Measurements from ENCODE around the gene CAPS2.
"Not testable (repeated sequence)": the region's sequence is repeated elsewhere in the genome, so short reads cannot be mapped to it uniquely, and the experiment has no call there.

Gene CAPS2

DNA sequence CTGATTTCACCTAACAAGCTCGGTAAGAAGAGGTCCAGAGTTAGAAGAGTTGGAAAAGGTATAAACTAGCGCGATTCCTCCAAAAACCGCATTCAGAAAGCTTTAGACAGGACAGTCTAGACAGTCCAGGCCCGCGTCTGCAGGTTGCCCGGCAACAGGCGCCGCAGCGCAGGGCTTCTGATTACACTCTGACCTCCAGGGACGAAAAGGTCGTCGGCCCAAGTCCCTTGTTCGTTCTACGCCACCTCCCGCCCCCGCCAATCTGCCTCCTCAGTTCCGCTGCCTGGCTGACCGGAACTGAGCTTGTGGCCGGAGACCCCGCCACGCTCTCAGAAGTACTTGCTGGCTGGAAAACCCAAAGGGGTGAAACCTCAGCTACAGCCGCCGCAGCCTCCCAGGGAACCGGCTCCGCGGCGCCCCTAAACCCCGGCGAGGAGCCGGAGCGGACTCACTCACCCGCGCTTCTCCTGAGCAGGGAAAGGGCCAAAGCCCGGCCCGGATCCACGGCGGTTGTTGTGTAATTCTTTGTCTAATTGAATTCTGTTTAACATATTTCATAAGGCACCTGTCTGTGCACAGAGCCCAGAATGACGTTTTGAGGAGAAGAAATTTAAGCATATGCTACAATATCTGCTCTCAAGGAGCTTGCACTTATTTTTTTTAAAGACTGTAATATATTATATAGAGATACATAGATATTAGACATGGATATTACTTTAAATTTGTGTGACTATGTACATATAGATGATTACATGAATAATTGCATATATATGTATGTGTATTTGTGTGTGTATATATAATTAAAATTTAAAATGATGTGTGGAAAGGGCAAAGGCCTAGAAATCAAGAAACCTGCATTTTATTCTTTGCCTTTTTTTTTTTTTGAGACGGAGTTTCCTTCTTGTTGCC, at the start of gene CAPS2:
Gene CAPS2 (minus strand): TSS at position 407 of the 909 bp plus-strand sequence. CDS start 3,826 bp downstream, outside the sequence.
- FAIRE-seq, result no peak

DNA sequence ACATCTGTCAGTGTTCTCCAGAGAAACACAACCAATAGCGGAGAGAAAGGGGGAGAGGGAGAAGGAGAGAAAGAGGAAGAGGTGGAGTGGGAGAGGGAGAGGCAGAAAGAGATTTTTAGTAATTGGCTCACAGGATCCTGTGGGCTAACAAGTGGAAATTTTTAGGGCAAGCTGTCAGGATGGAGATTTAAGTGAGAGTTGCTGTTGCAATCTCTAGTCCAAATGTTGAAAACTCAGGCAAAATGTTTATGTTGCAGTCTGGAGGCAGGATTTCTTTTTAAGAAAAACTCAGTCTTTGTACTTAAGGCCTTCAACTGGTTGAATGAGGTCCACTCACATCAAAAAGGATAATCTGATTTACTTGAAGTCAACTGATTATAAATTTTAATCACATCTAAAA, 48.2 kb upstream of the CAPS2 start:
- no peak for FAIRE-seq

DNA sequence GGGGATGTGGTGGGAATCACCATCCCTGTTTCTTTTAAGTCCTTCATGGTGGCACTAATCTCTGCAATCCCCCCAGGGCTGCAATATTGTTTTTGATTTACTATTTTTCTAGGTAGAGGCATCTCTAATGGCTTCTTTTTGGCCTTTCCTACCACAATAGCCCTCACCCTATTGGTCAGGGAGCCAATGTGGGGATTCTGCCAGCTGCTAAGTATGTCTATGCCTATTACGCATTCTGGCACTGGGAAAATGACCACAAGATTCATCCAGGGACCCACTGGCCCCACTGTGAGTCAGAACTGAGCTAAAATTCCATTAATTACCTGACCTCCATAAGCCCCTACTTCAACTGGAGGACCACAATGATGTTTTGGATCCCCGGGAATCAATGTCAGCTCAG, 44.8 kb upstream of the CAPS2 start:
- no peak for FAIRE-seq

DNA sequence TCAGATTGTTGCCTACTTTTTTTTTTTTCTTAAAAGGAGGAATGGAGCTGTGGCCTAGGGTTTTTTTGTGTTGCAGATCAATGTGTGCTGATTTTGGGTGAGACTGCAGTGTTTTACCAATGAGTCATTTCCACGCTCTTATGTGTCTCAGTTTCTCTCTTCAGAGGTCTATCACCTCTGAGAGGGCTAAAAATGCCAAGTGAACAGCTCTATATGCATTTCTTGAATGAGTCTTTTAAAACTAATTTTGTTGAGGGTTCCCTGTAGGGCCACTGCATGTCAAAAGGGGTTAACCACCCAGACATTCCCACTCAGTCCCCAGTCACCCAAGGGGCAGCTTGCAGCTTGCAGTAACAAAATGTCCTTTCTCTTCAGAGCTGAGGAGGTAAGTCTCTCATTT, 36.5 kb upstream of the CAPS2 start:
- no peak for FAIRE-seq

DNA sequence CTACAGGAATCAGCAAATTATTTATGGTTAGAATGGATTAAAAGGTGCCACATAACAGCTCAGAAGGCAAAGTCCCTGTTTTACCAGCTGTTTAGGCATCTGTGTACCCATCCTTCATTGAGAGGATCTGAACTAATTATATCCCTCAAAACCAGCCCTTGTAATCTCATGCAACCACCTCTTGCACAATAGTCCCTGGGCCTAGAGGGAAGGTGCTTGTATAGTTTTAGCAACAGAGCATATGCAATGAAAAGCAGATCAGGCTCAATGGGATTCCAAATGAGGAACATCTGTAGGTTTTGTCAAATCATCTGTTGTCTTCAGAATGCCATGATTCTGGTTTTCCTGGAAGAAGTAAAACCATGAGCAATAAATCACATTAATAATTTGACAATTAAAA, 34.8 kb upstream of the CAPS2 start:
- no peak for FAIRE-seq

DNA sequence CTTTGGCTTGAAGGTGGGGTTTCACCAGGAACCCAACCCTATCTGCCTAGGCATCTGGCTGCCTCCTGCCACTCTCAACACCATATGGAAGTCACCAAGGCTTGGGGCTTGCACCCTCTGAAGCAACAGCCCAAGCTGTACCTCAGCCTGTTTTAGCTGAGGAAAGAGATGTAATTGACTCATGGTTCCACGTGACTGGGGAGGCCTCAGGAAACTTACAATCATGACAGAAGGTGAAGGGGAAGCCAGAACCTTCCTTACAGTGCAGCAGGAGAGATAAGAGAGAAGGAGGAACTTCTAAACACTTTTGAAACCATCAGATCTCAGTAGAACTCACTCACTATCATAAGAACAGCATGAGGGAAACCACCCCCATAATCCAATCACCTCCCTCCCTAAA, 31.3 kb upstream of the CAPS2 start:
- FAIRE-seq, result no peak

DNA sequence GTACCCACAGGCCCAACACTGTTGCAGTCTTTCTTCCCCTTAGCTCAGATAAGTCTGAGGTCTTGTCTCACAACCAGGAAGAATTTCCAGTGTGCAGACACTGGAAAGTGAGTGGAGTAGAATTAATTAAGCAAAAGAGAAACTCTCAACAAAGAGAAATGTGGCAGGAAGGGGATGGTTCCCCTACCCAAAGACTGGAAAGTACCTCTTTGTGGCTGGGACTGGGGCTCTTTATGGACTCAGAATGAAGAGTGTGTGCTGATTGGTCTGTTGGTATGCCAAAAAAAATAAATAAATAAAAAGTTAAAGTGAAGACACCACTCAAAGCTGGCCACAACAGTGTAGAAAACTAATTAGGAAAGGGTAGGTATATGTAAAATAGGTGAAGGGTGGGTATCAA, 30.8 kb upstream of the CAPS2 start:
- no peak for FAIRE-seq

DNA sequence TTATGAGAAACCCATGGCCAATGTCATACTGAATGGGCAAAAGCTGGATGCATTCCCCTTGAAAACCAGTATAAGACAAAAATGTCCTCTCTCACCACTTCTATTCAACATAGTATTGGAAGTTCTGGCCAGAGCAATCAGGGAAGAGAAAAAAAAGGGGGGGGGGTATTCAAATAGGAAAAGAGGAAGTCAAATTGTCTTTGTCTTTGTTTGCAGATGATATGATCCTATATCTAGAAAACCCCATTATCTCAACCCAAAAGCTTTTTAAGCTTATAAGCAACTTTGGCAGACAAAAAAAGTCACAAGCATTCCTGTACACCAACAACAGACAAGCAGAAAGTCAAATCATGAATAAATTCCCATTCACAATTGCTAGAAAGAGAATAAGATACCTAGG, 23.9 kb upstream of the CAPS2 start:
- no peak for FAIRE-seq

DNA sequence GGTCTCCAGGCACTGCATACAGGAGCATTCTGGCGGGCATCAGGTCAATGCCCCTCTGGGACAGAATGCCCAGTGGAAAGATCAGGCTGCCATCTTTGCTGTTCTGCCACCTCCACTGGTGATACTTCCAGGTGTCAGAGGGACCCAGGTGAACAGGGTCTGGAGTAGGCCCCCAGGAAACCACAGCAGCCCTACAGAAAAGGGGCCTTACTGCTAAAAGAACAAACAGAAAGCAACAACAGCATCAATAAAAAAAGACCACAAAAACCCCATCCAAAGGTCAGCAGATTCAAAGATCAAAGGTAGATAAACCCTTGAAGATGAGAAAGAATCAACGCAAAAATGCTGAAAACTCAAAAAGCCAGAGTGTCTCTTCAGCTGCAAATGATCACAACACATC, 20.3 kb upstream of the CAPS2 start:
- no peak for FAIRE-seq

DNA sequence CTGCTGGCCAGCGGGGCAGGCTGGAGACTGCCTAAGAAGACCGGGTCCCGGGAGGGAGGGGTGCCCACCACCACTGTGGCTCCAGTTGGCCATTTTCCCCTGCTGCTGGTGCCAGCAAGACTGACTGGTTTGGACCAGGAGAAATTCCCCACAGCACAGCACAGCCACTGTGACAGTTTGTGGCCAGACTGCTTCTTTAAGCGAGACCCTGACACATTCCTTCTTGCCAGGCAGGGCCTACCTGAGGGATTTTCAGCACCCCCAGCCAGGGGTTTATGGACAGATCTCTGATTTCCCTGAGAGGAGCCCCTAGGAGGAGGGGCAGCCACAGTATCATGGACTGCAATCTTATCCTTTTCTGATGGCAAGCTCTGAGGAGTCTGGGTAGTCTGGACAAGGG, 19.8 kb upstream of the CAPS2 start:
- no peak for FAIRE-seq

DNA sequence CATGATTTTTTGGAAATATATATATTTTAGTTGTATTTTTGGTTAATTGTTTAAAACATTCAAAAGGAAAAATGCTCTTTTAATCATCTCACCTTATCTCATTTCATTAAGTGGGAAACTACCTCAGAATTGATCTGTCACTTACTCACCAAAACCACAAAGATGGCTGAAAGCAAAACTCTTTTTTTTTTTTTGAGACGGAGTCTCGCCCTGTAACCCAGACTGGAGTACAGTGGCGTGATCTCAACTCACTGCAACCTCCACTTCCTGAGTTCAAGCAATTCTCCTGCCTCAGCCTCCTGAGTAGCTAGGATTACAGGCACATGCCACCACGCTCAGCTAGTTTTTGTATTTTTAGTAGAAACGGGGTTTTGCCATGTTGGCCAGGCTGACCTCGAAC, 16.1 kb upstream of the CAPS2 start:
- not testable (repeated sequence) for FAIRE-seq

DNA sequence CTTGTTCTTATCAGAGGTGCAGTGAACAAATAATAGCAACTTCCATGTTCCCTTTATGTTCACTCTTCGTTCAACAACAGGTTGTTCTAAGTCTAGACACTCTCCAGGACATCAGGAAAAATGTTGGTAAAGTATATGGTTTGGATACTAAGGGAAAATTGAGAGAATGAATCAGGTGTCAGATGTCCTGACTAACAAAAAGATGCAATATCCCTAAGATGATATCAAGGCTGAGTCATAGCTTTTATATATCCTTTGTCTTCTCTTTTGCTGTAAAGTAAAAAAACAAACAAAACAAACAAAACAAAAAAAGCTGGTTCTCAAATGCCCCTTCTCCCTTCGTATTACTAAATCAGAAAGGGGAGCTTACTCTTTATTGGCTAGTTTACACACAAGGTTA, 15.4 kb upstream of the CAPS2 start:
- no peak for FAIRE-seq

DNA sequence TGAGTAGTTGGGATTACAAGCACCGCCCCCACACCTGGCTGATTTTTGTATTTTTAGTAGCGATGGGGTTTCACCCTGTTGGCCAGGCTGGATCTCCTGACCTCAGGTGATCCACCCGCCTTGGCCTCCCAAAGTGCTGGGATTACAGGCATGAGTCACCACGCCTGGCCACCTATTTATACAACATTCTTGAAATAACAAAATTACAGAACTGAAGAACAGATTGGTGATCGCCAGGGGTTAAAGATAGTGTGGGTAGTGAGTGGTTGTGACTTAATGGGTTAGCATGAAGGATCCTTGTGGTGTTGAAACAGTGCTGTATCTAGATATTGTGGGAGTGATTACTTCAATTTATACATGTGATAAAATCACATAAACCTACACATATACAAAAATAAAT, 11.7 kb upstream of the CAPS2 start:
- FAIRE-seq, result no peak

DNA sequence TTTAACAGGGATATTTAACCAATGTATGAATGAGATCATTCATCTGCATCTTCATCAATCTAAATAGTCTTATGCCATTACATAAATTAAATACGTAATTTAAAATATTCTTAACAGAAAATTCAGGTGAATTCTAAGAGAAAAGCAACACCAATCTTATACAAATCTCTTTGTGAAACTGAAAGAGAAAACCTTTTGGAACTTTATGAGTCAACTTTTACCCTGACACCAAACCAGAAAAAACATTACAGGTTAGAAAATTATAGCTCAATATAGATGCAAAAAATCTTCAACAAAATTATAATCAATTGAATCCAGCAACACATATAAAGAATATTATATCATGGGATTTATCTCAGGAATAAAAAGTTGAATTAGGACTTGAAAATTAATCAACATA, 7.8 kb upstream of the CAPS2 start:
- FAIRE-seq, result no peak

DNA sequence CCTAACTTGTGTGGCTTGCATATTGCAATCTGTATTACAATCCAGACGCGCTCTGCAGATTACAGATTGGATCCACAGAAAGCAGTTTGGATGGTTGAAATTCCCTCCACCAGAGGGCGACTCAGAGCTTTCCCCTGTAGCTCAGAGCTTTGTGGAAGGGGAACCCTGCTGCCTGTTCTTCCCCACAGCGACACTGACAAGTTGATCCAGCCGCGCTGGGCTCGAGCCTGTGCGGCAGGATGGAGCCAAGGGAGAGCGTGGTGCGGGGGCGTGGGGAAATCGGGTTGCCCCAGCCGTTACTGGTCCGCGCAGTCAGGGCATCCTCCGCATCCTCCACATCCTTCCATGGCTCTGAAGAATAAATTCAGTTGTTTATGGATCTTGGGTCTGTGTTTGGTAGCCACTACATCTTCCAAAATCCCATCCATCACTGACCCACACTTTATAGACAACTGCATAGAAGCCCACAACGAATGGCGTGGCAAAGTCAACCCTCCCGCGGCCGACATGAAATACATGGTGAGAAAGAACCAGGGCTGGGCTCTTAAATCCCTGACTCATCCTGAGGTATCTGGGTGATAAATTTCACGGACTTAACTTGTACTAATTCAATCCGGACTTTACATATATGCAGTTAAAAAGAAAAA, 4.4 kb upstream of the CAPS2 start, which contains the start of gene GLIPR1L1:
Gene GLIPR1L1 (plus strand): TSS at position 287 of the 647 bp plus-strand sequence. CDS start 59 bp downstream, at position 346.
- peak; percentile 89 for FAIRE-seq

DNA sequence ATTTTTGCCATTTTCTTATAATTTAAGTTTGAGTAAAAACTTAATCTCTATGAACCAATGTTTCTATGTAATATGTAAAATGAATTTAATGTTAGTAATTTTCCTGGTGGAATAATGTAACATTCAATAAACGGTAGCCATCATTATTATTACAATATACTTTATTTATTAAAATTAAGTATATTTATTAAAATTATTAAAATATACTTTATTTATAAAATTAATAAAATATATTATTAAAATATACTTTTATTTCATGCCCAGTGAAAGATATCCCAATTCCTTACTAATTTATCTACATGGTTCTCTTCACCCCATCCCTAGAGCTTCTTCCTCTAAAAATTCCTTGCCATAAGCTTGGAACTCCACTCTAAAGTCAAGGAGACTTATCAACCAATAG, 2.5 kb downstream of the CAPS2 start:
- no peak for FAIRE-seq

DNA sequence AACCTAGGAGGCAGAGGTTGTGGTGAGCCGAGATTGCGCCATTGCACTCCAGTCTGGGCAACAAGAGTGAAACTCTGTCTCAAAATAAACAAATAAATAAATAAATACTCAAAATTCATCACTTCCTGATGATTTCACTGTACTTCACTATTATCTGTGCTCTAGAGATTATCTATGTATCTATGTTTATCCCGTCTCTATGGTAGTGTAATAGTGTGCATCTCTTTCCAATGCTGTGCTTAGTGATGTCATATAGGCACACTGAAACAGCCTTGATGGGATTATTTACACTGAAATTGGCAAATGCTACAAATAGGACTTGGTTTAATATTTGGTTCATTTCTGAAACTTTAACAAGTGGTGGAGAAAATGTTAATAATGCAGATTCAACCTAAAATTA, 6.5 kb downstream of the CAPS2 start:
- FAIRE-seq, result no peak

DNA sequence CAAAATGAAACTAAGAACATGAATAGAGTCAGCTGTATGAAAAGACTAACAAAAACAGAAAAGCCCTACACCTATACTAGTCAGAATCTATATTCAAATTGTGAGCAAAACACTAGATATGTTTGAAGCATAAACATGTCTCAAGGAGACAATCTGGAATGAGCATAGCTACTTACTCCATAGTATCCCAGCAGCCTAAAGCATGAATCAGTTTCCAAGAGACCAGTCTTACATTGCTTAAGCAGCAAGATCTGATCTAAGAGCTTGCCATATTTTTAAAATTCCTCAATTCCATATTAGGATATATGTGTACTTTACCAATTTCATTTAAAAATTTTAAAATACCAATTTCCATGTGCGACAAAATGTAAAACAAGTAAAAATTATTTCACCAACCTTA, 7.7 kb downstream of the CAPS2 start:
- FAIRE-seq, result no peak

DNA sequence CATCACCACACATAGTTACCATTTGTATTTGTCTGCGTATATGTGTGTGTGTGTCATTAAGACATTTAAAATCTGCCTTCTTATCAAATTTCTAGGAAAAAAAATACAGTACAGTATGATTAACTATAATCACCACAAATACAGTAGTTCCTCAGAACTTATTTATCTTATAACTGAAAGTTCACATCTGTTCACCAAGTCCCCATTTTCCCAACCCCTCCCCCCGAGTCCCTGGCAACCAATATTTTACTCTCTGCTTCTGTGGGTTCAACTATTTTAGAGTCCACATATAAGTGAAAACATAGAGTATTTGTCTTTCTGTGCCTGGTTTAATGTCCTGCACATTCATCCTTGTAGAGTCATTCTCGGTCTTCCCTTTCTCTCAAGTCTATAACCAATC, 12.3 kb downstream of the CAPS2 start:
- FAIRE-seq, result no peak

DNA sequence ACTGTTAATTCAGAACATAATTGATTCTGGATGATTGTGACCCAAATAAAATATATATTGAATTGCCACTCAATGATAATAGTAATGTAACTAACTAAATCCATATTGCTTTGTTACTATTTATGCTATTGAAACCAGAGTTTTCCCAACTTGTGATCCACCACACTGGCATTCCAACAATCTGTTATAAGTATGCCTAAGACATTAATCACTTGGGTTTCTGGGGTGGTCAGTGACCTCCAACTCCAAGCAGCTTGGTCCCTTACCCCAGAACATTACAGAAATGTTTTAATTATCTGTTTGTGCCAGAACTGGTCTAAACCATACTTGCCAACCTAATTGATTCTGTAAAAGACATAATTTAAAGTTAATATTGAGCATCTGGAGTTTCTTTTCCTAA, 14.6 kb downstream of the CAPS2 start:
- FAIRE-seq, result no peak

DNA sequence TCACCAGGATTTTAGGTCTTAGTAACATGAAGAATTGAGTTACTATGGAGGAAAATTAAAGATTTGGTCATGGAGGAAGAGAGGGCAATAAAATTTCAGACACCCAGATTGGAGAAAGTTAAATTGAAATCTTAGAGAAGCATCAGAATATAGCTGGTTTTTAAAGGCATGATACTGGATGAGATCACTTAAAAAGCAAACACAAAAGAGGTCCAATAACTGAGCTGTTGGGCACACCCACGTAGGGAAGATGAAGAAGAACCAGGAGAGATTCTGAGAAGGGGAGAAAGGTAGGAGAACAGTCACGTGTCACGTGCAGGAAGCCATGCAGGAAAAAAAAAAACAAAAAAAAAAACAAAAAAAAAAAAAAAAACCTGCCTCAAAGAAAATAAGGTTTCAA, 18.8 kb downstream of the CAPS2 start:
- no peak for FAIRE-seq

DNA sequence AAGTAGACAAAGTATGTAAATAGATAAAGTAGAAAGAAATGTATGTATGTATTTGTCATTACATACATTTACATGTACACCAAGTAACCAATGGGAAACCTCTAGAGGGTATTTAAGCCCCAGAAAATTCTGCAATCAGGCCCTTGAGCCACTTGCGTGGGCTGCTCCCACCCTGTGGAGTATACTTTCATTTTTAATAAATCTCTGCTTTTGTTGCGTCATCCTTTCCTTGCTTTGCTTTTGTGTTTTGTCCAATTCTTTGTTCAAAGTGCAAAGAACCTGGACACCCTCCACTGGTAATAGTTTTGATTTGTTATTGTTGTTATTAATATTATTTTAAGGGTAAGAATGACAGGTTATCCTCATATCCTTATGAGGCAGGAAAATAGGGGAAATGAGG, 21.8 kb downstream of the CAPS2 start:
- no peak for FAIRE-seq

DNA sequence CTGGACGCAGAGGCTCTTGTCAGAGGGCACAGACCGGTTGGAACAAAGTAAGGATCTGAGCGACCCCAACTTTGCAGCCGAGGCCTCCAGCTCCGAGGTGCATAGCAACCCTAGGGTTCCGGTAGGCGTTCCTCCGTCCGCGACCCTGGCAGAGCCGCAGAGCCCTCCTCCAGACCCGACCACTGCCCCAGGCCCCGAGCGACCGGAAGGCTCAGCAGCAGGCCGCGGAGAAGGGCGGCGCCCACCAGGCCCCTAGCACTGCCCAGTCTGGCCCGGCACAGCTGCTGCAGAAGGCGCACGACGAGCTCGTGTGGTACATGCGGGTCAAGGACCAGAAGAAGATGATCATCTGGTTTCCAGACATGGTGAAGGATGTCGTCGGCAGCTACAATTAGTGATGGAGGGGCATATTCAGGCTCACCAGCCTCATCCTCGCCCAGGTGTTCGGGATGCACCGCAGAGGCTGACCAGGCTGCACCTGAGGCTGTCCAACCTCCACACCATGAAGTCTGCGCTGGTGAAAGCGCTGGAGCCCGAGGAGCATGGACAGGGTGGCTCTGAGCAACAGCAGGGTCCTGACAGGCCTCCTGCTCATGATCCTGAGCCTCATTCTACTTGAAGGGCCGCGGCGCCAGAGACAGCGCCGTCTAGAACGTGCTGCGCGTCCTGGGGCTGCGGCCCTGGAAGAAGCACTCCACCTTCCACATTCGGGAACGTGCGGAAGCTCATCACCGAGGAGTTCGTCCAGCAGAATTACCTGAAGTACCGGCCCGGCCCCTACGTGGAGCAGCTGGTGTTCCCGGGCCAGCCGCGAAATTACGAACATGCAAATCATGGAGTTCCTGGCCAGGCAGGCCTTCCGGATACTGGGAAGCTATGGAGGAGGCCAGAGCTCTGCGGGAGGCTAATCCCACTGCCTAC, 24.5 kb downstream of the CAPS2 start:
- no peak for FAIRE-seq
